ENCODE results near the gene NKIRAS1.
"Not testable (repeated sequence)": the region's sequence is repeated elsewhere in the genome, so short reads cannot be mapped to it uniquely, and the experiment has no call there.

NKIRAS1 gene

GRCh38 chr3:23938688-23939087 lies 21.9 kb upstream of the NKIRAS1 start:
- no peak for FAIRE-seq

DNA sequence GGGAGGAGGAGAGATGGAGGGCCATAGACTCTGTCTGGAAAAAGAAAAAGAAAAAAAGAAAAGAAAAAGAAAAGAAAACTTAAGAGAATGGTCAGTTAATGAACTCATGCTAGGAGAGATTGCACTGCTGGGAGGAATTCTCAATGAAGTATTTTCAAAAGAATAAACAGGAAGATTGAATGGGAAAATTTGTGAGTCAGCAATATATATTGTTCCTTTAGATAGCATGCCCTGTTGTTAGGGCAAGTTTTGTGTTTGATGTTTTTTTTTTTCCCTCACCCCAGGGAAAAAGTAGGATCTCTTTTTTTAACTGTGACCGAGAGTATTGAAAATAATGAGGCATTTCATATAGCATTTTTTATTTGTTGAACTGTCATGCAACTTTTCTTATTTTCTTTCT lies 20.5 kb upstream of the NKIRAS1 start:
- FAIRE-seq: no peak

DNA sequence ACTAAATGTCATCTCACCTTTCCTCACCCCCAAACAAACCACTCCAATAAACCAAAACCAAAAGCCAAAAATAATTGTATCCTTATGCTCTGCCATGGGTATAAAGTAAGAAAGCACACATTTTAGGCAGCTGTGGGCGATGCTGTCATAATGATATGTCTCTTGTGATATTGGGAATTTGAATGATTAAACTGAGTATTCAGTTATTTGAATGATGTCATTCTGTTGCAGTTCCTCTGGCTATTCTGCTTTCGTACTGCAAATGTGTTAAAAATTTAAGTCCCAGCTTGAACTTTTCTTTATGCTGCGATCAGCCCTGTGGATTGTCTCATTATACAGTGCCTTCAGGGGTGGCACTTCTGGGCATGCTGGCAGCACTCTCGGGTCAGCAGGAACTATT lies 17.5 kb upstream of the NKIRAS1 start:
- FAIRE-seq: no peak

DNA sequence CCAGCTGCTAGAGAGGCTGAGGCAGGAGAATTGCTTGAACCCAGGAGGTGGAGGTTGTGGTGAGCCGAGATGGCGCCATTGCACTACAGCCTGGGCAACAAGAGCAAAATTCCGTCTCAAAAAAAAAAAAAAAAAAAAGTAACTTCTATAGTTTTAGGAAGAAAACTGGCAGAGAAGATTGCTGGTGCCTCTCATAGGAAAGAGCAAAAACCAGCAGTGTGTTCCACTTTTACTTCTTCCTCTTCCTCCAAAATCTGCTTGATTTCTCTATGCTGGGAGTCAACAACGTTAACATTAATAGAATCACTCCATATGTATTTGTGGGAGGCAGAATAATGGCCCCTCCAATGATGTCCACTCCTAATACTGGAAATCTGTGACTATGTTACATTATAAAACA lies 15.8 kb upstream of the NKIRAS1 start:
- no peak for FAIRE-seq

DNA sequence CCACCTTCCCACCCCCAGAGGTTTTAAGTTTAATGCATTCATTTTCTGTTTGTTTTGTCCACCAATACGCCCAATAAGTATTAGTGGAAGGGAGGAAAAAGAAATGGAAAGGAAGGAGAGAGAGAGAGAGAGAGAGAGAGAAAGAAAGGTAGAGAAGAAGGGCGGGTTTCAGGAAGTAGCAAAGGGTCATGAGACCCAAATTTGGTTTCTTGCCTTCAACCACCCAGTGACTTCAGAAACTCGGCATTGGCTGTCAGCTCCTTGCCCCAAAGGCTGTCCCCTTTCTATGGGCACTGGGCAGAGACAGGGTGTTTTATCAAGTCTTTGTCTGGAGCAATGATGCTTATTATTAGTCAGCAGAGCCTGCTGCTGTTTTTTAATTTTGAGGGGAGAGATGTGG lies 14.8 kb upstream of the NKIRAS1 start:
- no peak for FAIRE-seq

DNA sequence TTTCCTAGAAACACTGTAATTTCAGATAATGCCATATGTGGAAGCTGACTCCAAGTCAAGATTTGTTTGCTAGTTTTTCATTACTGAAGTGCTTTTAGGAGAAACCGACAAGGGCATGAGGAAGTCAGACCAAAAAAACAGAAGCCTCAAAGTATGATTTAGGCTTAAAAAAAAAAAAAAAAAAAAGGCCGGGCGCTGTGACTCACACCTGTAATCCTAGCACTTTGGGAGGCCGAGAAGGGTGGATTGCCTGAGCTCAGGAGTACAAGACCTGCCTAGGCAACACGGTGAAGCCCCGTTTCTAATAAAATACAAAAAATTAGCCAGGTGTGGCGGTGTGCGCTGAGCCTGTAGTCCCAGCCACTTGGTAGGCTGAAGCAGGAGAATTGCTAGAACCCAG lies 11.7 kb upstream of the NKIRAS1 start:
- FAIRE-seq: no peak

- FAIRE-seq: peak; percentile 69
These were observed 9.9 kb upstream of the NKIRAS1 start for GRCh38 chr3:23926736-23927135.

- no peak for FAIRE-seq
These were observed 9.5 kb upstream of the NKIRAS1 start for GRCh38 chr3:23926246-23926645.

GRCh38 chr3:23923786-23924185 lies 7.0 kb upstream of the NKIRAS1 start:
- peak; percentile 60 for FAIRE-seq

DNA sequence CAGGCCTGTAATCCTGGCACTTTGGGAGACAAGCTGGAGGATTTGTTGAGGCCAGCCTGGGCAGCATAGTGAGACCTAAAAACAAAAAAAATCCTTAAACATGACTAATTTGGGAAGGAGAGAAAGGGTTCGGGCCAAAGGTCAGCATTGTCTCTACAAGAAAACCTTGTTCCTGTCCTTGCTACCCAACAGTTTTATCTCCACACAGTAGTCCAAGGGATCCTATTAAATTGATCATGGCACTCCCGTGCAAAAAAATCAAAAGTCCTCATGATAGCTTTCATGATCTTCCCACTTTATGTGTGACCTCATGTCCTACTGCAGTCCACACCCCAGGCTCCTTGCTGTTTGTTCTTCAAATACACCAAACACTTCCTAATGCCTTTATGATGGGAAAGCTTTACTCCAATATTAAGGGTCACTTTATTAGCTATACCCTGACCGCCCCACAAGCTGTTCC lies 4.3 kb upstream of the NKIRAS1 start:
- FAIRE-seq: no peak

DNA sequence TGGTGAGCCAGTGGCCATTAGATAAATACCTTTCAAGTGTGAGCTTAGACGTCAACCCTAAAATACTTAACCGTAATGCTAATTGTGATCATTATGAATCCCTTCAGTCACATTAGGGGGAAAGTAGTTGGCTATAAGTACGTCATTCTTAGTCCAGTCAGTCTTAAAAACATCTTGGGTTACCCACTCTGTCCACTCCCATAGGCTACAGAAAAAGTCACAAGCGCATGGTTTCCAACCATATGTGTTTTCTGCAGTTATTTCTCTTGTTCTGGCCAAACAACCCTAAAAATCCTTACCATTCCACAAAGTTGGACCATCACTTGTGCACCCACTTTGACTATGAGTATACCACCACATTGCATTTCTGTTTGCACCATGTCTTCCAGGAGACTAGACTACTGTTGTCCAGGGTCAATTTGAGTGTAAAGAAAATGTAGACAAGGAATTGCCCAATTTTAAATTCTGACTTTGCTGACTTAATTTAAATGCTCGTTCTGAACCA lies 3.4 kb upstream of the NKIRAS1 start:
- no peak for FAIRE-seq

DNA sequence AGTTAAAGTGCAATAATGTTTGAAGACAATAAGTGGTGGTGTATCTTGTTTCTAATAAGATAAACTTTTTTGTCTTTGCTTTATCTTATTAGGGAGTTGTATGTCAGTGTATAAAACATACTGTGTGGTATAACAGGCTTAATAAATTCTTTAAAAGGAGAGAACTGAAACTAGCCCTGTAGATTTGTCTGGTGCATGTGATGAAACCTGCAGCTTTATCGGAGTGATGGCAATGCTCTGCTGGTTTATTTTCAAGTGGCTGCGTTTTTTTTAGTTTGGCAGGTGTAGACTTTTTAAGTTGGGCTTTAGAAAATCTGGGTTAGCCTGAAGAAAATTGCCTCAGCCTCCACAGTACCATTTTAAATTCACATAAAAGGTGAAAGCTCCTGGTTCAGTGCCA lies 2.8 kb upstream of the NKIRAS1 start:
- peak; percentile 44 for FAIRE-seq

- not testable (repeated sequence) for FAIRE-seq
These were observed 1.5 kb upstream of the NKIRAS1 start for GRCh38 chr3:23918331-23918730.

- FAIRE-seq: not testable (repeated sequence)
These were observed 1.0 kb upstream of the NKIRAS1 start for GRCh38 chr3:23917679-23918303.

GRCh38 chr3:23916152-23916885 lies 471 bp downstream of the NKIRAS1 start:
- no peak for FAIRE-seq

DNA sequence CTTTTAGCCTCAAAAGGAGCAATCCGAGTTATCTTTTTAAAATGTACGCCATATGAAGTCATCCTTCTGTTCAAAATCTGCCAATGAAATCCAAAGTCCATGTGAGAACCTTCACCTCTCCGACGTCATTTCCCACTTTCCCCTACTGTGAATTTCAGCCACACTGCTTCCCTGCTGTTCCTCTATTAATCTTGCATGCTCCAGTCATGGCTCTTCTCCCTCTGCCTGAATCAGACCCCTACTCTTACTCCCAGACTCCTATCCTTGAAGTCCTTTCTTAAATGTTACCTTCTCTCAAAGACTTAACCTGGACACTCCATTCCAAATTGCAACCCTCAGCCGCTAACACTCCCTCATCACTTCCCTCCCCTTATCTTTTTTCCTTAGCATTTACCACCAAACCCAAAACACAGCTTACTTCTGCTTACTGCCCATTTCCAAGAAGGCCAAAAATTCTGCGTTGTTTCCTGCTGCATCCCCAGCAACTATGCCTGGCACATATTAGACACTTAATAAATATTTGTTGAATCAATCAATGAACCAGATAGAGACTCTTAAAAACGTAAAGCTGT lies 1.2 kb downstream of the NKIRAS1 start:
- peak; percentile 63 for FAIRE-seq

GRCh38 chr3:23913873-23914743 lies 2.7 kb downstream of the NKIRAS1 start:
- no peak for FAIRE-seq

GRCh38 chr3:23913182-23913581 lies 3.6 kb downstream of the NKIRAS1 start:
- no peak for FAIRE-seq

GRCh38 chr3:23912335-23912734 lies 4.5 kb downstream of the NKIRAS1 start:
- not testable (repeated sequence) for FAIRE-seq

DNA sequence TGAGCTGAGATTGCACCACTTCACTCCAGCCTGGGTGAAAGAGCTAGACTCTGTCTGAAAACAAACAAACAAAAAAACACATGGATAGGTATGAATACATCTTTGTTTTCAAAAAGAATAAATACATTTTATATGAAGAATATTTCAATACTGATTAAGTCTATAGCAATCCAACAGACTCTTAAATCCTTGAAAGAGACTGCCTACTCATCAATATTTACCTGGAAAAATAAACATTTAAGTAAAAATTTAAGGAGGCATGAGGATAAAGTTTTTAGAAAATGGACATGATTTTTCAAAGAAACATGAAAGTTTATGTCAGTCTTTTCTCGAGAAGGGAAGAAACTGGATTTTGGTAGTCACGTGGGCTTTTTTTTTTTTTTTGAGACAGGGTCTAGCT lies 5.4 kb downstream of the NKIRAS1 start:
- no peak for FAIRE-seq

DNA sequence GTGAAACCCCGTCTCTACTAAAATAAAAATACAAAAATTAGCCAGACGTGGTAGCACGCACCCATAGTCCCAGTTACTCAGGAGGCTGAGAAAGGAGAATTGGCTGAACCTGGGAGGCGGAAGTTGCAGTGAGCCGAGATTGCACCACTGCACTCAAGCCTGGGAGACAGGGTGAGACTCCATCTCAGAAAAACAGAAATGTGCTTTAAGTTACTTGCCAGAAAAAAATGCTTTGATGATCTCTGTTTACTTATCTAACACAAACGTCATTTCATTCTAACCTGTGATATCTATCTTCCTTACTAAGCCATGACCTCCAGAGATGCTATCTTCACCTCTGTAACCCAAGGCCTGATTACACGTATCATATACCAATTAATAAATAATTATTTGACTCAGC lies 7.4 kb downstream of the NKIRAS1 start:
- FAIRE-seq: no peak

DNA sequence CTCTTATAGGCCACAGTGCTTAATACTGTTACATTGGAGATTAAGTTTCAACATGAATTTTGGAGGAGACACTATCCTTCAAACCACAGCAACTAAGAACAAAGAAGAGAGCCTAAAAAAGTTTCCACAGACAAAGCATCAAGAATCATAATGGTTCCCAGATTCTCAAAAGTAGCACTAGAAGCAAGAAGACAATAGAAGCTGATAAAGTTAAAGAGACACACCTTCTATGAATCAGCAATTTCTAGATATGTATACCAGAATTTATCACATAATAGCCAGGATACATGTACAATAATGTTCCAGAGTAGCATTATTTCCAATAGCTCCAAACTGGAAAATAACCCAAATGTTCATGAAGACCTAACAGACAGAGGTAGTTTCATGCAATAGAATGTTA lies 12.2 kb downstream of the NKIRAS1 start:
- FAIRE-seq: no peak

- no peak for FAIRE-seq
These were observed 16.0 kb downstream of the NKIRAS1 start for GRCh38 chr3:23900744-23901143.
